ENCODE results near the gene CARD11.

- TF ChIP-seq CTCF (IDR thresholded peaks at IDR 0.05) (no peak), POLR2A (IDR thresholded peaks at IDR 0.05) (no peak)
These were observed 43.6 kb upstream of the CARD11 start for GRCh38 chr7:3087243-3087755.

Measured in ovary (tissue), 3 donors.